ENCODE measurements around the gene GALE.

Gene GALE

GRCh38 chr1:23759277-23759676 is 41.3 kb downstream of the GALE start:
- Mint-ChIP-seq H3K4me3 (no peak overlapping the region), H3K27ac (no peak overlapping the region), H3K9me3 (ENCODE audit: low read depth) (no peaks in the 10 kb centered on the region), H3K36me3 (peaks cover 4% of the 10 kb centered on the region), H3K4me1 (ENCODE audit: low read depth) (no peaks in the 10 kb centered on the region), H3K27me3 (no peaks in the 10 kb centered on the region)

GRCh38 chr1:23757812-23758211 is 42.7 kb downstream of the GALE start:
- peaks cover 4% of the 10 kb centered on the region for H3K36me3 Mint-ChIP-seq
- no peak overlapping the region for H3K4me3 Mint-ChIP-seq
- no peaks in the 10 kb centered on the region for H3K9me3 Mint-ChIP-seq (ENCODE audit: low read depth)
- H3K4me1 Mint-ChIP-seq (ENCODE audit: low read depth): no peaks in the 10 kb centered on the region
- no peaks in the 10 kb centered on the region for H3K27me3 Mint-ChIP-seq
- no peak overlapping the region for H3K27ac Mint-ChIP-seq

- Mint-ChIP-seq H3K9me3 (ENCODE audit: low read depth) (no peaks in the 10 kb centered on the region), H3K27ac (no peak overlapping the region), H3K4me3 (no peak overlapping the region), H3K27me3 (no peaks in the 10 kb centered on the region), H3K4me1 (ENCODE audit: low read depth) (no peaks in the 10 kb centered on the region), H3K36me3 (peaks cover 4% of the 10 kb centered on the region)
Observed at GRCh38 chr1:23756676-23757075, 43.9 kb downstream of the GALE start.

GRCh38 chr1:23752909-23753308 is 47.6 kb downstream of the GALE start:
- Mint-ChIP-seq H3K27me3 (no peaks in the 10 kb centered on the region), H3K27ac (no peak overlapping the region), H3K4me1 (ENCODE audit: low read depth) (peaks cover 20% of the 10 kb centered on the region), H3K36me3 (peaks cover 4% of the 10 kb centered on the region), H3K9me3 (ENCODE audit: low read depth) (no peaks in the 10 kb centered on the region), H3K4me3 (no peak overlapping the region)

GRCh38 chr1:23751815-23752200 is 48.7 kb downstream of the GALE start:
- H3K27me3 Mint-ChIP-seq: no peaks in the 10 kb centered on the region
- no peak overlapping the region for H3K27ac Mint-ChIP-seq
- H3K4me3 Mint-ChIP-seq: no peak overlapping the region
- peaks cover 31% of the 10 kb centered on the region for H3K4me1 Mint-ChIP-seq (ENCODE audit: low read depth)
- peaks cover 4% of the 10 kb centered on the region for H3K36me3 Mint-ChIP-seq
- H3K9me3 Mint-ChIP-seq (ENCODE audit: low read depth): no peaks in the 10 kb centered on the region

- Mint-ChIP-seq H3K36me3 (peaks cover 4% of the 10 kb centered on the region), H3K27ac (no peak overlapping the region), H3K9me3 (ENCODE audit: low read depth) (no peaks in the 10 kb centered on the region), H3K27me3 (no peaks in the 10 kb centered on the region), H3K4me3 (no peak overlapping the region), H3K4me1 (ENCODE audit: low read depth) (peaks cover 35% of the 10 kb centered on the region)
Observed at GRCh38 chr1:23751050-23751814, 49.3 kb downstream of the GALE start.

GRCh38 chr1:23748016-23748415 is 52.5 kb downstream of the GALE start:
- H3K4me1 Mint-ChIP-seq (ENCODE audit: low read depth): peaks cover 53% of the 10 kb centered on the region
- H3K4me3 Mint-ChIP-seq: no peak overlapping the region
- H3K36me3 Mint-ChIP-seq: peaks cover 4% of the 10 kb centered on the region
- peak overlapping the region; percentile 46 for H3K27ac Mint-ChIP-seq
- H3K27me3 Mint-ChIP-seq: no peaks in the 10 kb centered on the region
- no peaks in the 10 kb centered on the region for H3K9me3 Mint-ChIP-seq (ENCODE audit: low read depth)

All from activated naive CD8-positive, alpha-beta T cell (primary cell).